ENCODE measurements around the gene TMPRSS4. TPM values are rescaled to one million over a fixed set of nuclear protein-coding genes. Genes with fewer than 3 reads are reported as not detected.
A peak's percentile ranks its signal among the peaks of the same experiment; 100 is the strongest.

The TMPRSS4 gene
- total and polyA plus RNA-seq, 9 of the 15 experiments (the other 6 are each of a cell fraction or from before 2014, with no cell fraction given) = 4.0 to 10.0 (median 5.6) TPM

DNA sequence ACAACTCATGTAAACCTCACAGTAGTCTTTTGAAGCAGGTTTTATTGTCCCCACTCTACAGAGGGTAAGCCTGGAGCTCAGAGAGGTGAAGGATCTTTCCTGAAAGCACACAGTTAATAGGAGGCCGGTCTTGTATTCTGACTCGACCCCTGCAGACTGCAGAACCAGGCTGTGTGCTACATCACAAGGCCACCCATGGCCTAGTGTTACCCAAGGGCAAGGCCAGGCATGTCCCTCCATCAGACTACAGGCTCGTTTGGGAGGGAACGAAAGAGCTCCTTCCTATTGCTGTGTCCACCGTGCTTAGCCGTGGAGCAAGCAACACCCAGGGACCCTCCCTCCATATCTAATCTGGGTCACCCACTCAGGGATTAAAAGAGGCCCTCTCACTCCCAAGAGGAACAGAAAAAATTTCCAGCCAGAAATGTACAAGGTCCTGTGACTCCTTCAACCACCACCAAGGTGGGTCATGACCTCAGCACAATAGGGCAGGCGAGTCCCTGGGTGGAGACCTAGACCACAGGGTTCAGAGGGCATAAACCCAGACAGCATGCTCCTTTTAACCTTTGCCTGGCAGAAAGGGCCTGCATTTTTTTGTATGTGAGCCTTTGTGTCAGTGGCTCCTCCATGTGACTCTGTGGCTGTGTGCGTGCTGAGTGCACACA lies 16.2 kb downstream of the TMPRSS4 start (continued):
- no peak for TF ChIP-seq SUPT5H (IDR thresholded peaks at IDR 0.05)
- no peak for TF ChIP-seq KAT8 (IDR thresholded peaks at IDR 0.05; ENCODE audit: low read depth)
- TF ChIP-seq, protein P1, sequence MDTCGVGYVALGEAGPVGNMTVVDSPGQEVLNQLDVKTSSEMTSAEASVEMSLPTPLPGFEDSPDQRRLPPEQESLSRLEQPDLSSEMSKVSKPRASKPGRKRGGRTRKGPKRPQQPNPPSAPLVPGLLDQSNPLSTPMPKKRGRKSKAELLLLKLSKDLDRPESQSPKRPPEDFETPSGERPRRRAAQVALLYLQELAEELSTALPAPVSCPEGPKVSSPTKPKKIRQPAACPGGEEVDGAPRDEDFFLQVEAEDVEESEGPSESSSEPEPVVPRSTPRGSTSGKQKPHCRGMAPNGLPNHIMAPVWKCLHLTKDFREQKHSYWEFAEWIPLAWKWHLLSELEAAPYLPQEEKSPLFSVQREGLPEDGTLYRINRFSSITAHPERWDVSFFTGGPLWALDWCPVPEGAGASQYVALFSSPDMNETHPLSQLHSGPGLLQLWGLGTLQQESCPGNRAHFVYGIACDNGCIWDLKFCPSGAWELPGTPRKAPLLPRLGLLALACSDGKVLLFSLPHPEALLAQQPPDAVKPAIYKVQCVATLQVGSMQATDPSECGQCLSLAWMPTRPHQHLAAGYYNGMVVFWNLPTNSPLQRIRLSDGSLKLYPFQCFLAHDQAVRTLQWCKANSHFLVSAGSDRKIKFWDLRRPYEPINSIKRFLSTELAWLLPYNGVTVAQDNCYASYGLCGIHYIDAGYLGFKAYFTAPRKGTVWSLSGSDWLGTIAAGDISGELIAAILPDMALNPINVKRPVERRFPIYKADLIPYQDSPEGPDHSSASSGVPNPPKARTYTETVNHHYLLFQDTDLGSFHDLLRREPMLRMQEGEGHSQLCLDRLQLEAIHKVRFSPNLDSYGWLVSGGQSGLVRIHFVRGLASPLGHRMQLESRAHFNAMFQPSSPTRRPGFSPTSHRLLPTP (IDR thresholded peaks at IDR 0.05; ENCODE audit: borderline replicate concordance, extremely low read depth, insufficient read length) = no peak
- TF ChIP-seq CBFA2T2 (conservative IDR thresholded peaks at IDR 0.05) = peak; percentile 36; the same call in 1 of the 2 replicates
- no peak for TF ChIP-seq ZNF77 (CRISPR knock-in tag; IDR thresholded peaks at IDR 0.05)
- no peak for TF ChIP-seq NR1H2 (CRISPR knock-in tag; IDR thresholded peaks at IDR 0.05)
- TF ChIP-seq CREM (IDR thresholded peaks at IDR 0.05; ENCODE audit: low read depth) = no peak
- TF ChIP-seq L3MBTL2 (IDR thresholded peaks at IDR 0.05) = no peak
- TF ChIP-seq THRAP3 (IDR thresholded peaks at IDR 0.05; ENCODE audit: borderline replicate concordance) = no peak
- TF ChIP-seq ZNF444 (CRISPR knock-in tag; IDR thresholded peaks at IDR 0.05) = no peak
- peak; percentile 70 for TF ChIP-seq NR2C1 (IDR thresholded peaks at IDR 0.05)
- peak; percentile 80 for TF ChIP-seq NR2C1 (tag; IDR thresholded peaks at IDR 0.05)
- no peak for TF ChIP-seq TGIF2 (CRISPR knock-in tag; IDR thresholded peaks at IDR 0.05)
- TF ChIP-seq SP2 (IDR thresholded peaks at IDR 0.05; ENCODE audit: extremely low read depth, low read depth, low read length, poor library complexity, severe bottlenecking) = no peak
- TF ChIP-seq, protein P2, sequence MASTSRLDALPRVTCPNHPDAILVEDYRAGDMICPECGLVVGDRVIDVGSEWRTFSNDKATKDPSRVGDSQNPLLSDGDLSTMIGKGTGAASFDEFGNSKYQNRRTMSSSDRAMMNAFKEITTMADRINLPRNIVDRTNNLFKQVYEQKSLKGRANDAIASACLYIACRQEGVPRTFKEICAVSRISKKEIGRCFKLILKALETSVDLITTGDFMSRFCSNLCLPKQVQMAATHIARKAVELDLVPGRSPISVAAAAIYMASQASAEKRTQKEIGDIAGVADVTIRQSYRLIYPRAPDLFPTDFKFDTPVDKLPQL (IDR thresholded peaks at IDR 0.05; ENCODE audit: extremely low read depth, insufficient read length) = no peak
- TF ChIP-seq ZFP1 (CRISPR knock-in tag; IDR thresholded peaks at IDR 0.05) = no peak
- no peak for TF ChIP-seq HMG20B (CRISPR knock-in tag; IDR thresholded peaks at IDR 0.05)
- TF ChIP-seq MAFK (IDR thresholded peaks at IDR 0.05; ENCODE audit: low read length) = no peak
- TF ChIP-seq ILF3 (IDR thresholded peaks at IDR 0.05; ENCODE audit: borderline replicate concordance) = no peak
- TF ChIP-seq, protein P3, sequence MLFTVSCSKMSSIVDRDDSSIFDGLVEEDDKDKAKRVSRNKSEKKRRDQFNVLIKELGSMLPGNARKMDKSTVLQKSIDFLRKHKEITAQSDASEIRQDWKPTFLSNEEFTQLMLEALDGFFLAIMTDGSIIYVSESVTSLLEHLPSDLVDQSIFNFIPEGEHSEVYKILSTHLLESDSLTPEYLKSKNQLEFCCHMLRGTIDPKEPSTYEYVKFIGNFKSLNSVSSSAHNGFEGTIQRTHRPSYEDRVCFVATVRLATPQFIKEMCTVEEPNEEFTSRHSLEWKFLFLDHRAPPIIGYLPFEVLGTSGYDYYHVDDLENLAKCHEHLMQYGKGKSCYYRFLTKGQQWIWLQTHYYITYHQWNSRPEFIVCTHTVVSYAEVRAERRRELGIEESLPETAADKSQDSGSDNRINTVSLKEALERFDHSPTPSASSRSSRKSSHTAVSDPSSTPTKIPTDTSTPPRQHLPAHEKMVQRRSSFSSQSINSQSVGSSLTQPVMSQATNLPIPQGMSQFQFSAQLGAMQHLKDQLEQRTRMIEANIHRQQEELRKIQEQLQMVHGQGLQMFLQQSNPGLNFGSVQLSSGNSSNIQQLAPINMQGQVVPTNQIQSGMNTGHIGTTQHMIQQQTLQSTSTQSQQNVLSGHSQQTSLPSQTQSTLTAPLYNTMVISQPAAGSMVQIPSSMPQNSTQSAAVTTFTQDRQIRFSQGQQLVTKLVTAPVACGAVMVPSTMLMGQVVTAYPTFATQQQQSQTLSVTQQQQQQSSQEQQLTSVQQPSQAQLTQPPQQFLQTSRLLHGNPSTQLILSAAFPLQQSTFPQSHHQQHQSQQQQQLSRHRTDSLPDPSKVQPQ (CRISPR knock-in tag; IDR thresholded peaks at IDR 0.05; ENCODE audit: borderline replicate concordance) = no peak
- no peak for TF ChIP-seq KLF1 (tag; IDR thresholded peaks at IDR 0.05)
- TF ChIP-seq KDM1A (IDR thresholded peaks at IDR 0.05) = peak; percentile 90 to 92
- TF ChIP-seq, protein P4, sequence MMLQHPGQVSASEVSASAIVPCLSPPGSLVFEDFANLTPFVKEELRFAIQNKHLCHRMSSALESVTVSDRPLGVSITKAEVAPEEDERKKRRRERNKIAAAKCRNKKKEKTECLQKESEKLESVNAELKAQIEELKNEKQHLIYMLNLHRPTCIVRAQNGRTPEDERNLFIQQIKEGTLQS (IDR thresholded peaks at IDR 0.05) = no peak
- TF ChIP-seq, protein P4 (CRISPR knock-in tag; conservative IDR thresholded peaks at IDR 0.05) = no peak
- TF ChIP-seq IFI16 (CRISPR knock-in tag; IDR thresholded peaks at IDR 0.05) = no peak
